Peyer's patch (tissue), 4 donors: ENCODE data around the gene ADAMTS14.

ENCODE experiments used
- CTCF ChIP-seq, 6 experiments: fragments of 450-650 bp in 4 of 6; fragments of 200-600 bp in 2 of 6; sonication (generic) in 1 of 6; IDR thresholded peaks; one replicate each; pipeline ENCODE4 v1.5.1; 2017 to 2019; ENCODE audit warnings: antibody characterized with exemption in 6 of 6, mild to moderate bottlenecking in 3 of 6, moderate library complexity in 1 of 6
- POLR2A ChIP-seq, 2 donors: fragments of 450-650 bp; IDR thresholded peaks; one replicate each; pipeline ENCODE4 v1.5.1; 2017; ENCODE audit warnings: antibody characterized with exemption in 2 of 2, mild to moderate bottlenecking in 2 of 2, moderate library complexity in 2 of 2

- TF ChIP-seq CTCF (IDR thresholded peaks at IDR 0.05) = no peak
- no peak for TF ChIP-seq POLR2A (IDR thresholded peaks at IDR 0.05)
Measured at GRCh38 chr10:70715853-70716795, 43.8 kb downstream of the ADAMTS14 start.
